Astrocyte (in vitro differentiated cells and primary cell): ENCODE measurements around the gene MVP. TPM values are rescaled to one million over a fixed set of nuclear protein-coding genes. Genes with fewer than 3 reads are reported as not detected.

Experiments used
- DNase-seq: peaks from one replicate; pipeline ENCODE4 v3.0.0-alpha.2; 2010; ENCODE audit warnings: low read depth
- FAIRE-seq: peaks from 2 replicates; lab custom pipeline; 2011; peaks lifted over from hg19 to GRCh38; lab: Jason Lieb, UNC
- H2AFZ ChIP-seq: 2 replicates; pipeline ENCODE4 v1.6.0; 2012; ENCODE audit warnings: low read depth, low read length, inconsistent platforms
- H3K27ac ChIP-seq: 2 replicates; pipeline ENCODE4 v1.5.1; 2011; ENCODE audit warnings: low read depth, low read length, inconsistent platforms
- H3K27me3 ChIP-seq: 2 replicates; pipeline ENCODE4 v1.6.0; 2011; ENCODE audit warnings: low read length, inconsistent platforms; ENCODE audit not compliant: insufficient read depth
- H3K36me3 ChIP-seq: 2 replicates; pipeline ENCODE4 v1.5.1; 2011; ENCODE audit warnings: low read length, inconsistent platforms; ENCODE audit not compliant: insufficient read depth
- H3K4me1 ChIP-seq: 2 replicates; pipeline ENCODE4 v1.5.1; 2011; ENCODE audit warnings: low read length, inconsistent platforms; ENCODE audit not compliant: insufficient read depth
- H3K4me2 ChIP-seq: 2 replicates; pipeline ENCODE4 v1.6.0; 2012; ENCODE audit warnings: low read length, inconsistent platforms
- H3K4me3 ChIP-seq: 2 replicates; pipeline ENCODE4 v1.5.1; 2011; ENCODE audit warnings: low read depth, mild to moderate bottlenecking, low read length, inconsistent platforms; ENCODE audit not compliant: insufficient read depth
- H3K79me2 ChIP-seq: 2 replicates; pipeline ENCODE4 v1.6.0; 2012; ENCODE audit warnings: mild to moderate bottlenecking, low read length, inconsistent platforms; ENCODE audit not compliant: insufficient read depth
- H3K9ac ChIP-seq: 2 replicates; pipeline ENCODE4 v1.6.0; 2012; ENCODE audit warnings: mild to moderate bottlenecking, low read length, inconsistent platforms
- H3K9me3 ChIP-seq: 2 replicates; pipeline ENCODE4 v1.5.1; 2012; ENCODE audit warnings: low read depth, mild to moderate bottlenecking, low read length, inconsistent platforms; ENCODE audit not compliant: insufficient read depth
- H4K20me1 ChIP-seq: 2 replicates; pipeline ENCODE4 v1.6.0; 2012; ENCODE audit warnings: low read length, inconsistent platforms; ENCODE audit not compliant: insufficient read depth
- H3K27ac Mint-ChIP-seq: one replicate; pipeline ENCODE4 v1.8.0; 2021; ENCODE audit warnings: mild to moderate bottlenecking, mixed read lengths; ENCODE audit not compliant: unreplicated experiment
- H3K27me3 Mint-ChIP-seq: one replicate; pipeline ENCODE4 v1.8.0; 2021; ENCODE audit warnings: low read depth, mixed read lengths; ENCODE audit not compliant: unreplicated experiment
- H3K36me3 Mint-ChIP-seq: one replicate; pipeline ENCODE4 v1.8.0; 2021; ENCODE audit warnings: low read depth, mixed read lengths; ENCODE audit not compliant: unreplicated experiment
- H3K4me1 Mint-ChIP-seq: one replicate; pipeline ENCODE4 v1.8.0; 2021; ENCODE audit warnings: low read depth, mixed read lengths; ENCODE audit not compliant: unreplicated experiment
- H3K4me3 Mint-ChIP-seq: one replicate; pipeline ENCODE4 v1.8.0; 2021; ENCODE audit warnings: mild to moderate bottlenecking, moderate library complexity, mixed read lengths; ENCODE audit not compliant: unreplicated experiment
- H3K9me3 Mint-ChIP-seq: one replicate; pipeline ENCODE4 v1.8.0; 2021; ENCODE audit warnings: mild to moderate bottlenecking, mixed read lengths; ENCODE audit not compliant: unreplicated experiment
- CTCF ChIP-seq: IDR thresholded peaks from 2 replicates; pipeline ENCODE4 v1.5.1; 2011; ENCODE audit warnings: low read depth, mild to moderate bottlenecking, inconsistent platforms, low read length, moderate library complexity; ENCODE audit not compliant: insufficient read depth
- EZH2 ChIP-seq: IDR thresholded peaks from 2 replicates; pipeline ENCODE4 v1.6.1; 2012; ENCODE audit warnings: mild to moderate bottlenecking, low read length, inconsistent platforms; ENCODE audit not compliant: insufficient read depth
- total RNA-seq: library from RNA; stranded (reverse); gene quantifications from 2 replicates; pipeline ENCODE4 v1.2.1, GENCODE V29; 2021

Gene MVP
- total RNA-seq, 1 donor from 2014 or later, result 38.7 TPM

GRCh38 chr16:29810699-29811169 is 9.5 kb upstream of the MVP start:
- Histone ChIP-seq H3K27ac (peak overlapping the region; percentile 40), H3K27me3 (no peaks in the 10 kb centered on the region), H3K4me1 (peaks cover 37% of the 10 kb centered on the region), H4K20me1 (peaks cover 34% of the 10 kb centered on the region), H3K79me2 (peaks cover 36% of the 10 kb centered on the region), H2AFZ (no peak overlapping the region), H3K9ac (peak overlapping the region; percentile 84), H3K4me3 (no peak overlapping the region), H3K4me2 (peak overlapping the region; percentile 93), H3K36me3 (no peaks in the 10 kb centered on the region), H3K9me3 (no peaks in the 10 kb centered on the region)
- Mint-ChIP-seq H3K9me3 (no peaks in the 10 kb centered on the region), H3K4me1 (peaks cover 34% of the 10 kb centered on the region), H3K4me3 (peak overlapping the region; percentile 69), H3K27me3 (no peaks in the 10 kb centered on the region), H3K27ac (peak overlapping the region; percentile 78), H3K36me3 (peaks cover 9% of the 10 kb centered on the region)
- FAIRE-seq (no peak), DNase-seq (no peak)
- TF ChIP-seq CTCF, result no peak
- no peak for TF ChIP-seq EZH2

DNA sequence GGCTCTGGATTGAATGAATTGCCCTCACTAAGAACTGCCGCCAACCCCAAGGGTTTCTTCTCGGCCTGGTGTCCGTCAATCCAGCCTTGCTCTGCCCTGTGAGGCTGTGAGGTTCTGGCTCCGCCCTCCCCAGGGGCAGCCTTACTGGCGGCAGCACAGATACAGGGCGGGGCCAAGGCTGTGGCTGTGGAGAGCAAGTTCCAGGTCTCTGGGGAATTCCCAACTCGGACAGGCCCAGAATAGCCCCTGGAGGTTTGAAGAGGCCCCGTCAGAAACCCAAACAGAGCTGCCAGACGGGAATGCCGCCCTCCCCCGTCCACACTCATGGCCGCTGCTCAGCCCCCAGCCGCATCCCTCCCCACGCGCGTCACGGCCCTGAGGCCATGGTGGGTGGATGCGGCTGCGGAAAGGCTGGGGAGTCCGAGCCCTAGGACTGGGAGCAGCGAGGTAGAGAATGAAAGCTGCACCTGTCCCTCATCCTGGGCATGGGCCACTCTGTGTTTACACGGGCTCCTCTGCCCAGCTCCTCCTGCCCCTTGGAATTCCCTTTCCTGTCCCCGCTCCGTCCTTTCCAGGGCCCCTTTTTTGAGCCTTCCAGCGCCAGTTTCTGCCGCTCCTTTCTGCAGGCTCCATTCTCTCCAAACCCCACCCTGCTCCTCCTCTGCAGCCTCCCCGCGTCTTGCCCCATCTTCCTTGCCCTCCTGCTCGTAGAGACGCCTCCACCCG is 8.9 kb upstream of the MVP start:
- Histone ChIP-seq H3K4me2 (peak overlapping the region; percentile 93), H3K9me3 (no peaks in the 10 kb centered on the region), H3K9ac (peak overlapping the region; percentile 84), H4K20me1 (peaks cover 34% of the 10 kb centered on the region), H3K4me1 (peaks cover 37% of the 10 kb centered on the region), H3K4me3 (peak overlapping the region; percentile 46), H3K27ac (peak overlapping the region; percentile 64), H2AFZ (no peak overlapping the region), H3K27me3 (no peaks in the 10 kb centered on the region), H3K36me3 (no peaks in the 10 kb centered on the region), H3K79me2 (peaks cover 37% of the 10 kb centered on the region)
- TF ChIP-seq CTCF (no peak), EZH2 (no peak)
- Mint-ChIP-seq H3K36me3 (peaks cover 9% of the 10 kb centered on the region), H3K9me3 (no peaks in the 10 kb centered on the region), H3K4me1 (peaks cover 34% of the 10 kb centered on the region), H3K27ac (peak overlapping the region; percentile 93), H3K27me3 (no peaks in the 10 kb centered on the region), H3K4me3 (peak overlapping the region; percentile 81)
- DNase-seq, result peak; percentile 95
- FAIRE-seq, result no peak
